Measurements from ENCODE around the gene FGF14.

DNA sequence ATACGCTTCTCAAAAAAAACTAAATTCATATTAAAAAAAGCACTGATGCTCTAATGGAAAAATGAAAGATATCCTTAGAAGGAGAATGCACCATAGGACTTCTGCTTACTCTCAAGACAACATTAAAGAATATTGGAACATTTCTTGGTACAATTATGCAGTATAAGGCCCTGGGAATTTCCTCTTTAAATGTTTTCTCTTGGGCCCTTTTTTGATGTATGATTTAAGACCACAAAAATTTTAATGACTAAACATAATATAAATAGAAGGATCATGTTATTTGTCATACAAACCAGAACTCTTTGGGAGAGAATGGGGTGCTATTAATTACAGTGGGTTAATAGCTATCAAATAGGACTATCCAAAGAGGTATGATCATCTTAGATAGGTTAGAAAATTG is 403.7 kb downstream of the FGF14 start:
- TF ChIP-seq CTCF (conservative IDR thresholded peaks at IDR 0.05; ENCODE audit: low read depth, low read length), result no peak
- TF ChIP-seq, protein P1, sequence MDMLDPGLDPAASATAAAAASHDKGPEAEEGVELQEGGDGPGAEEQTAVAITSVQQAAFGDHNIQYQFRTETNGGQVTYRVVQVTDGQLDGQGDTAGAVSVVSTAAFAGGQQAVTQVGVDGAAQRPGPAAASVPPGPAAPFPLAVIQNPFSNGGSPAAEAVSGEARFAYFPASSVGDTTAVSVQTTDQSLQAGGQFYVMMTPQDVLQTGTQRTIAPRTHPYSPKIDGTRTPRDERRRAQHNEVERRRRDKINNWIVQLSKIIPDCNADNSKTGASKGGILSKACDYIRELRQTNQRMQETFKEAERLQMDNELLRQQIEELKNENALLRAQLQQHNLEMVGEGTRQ (IDR thresholded peaks at IDR 0.05; ENCODE audit: low read depth, low read length), result no peak
- TF ChIP-seq, protein P2, sequence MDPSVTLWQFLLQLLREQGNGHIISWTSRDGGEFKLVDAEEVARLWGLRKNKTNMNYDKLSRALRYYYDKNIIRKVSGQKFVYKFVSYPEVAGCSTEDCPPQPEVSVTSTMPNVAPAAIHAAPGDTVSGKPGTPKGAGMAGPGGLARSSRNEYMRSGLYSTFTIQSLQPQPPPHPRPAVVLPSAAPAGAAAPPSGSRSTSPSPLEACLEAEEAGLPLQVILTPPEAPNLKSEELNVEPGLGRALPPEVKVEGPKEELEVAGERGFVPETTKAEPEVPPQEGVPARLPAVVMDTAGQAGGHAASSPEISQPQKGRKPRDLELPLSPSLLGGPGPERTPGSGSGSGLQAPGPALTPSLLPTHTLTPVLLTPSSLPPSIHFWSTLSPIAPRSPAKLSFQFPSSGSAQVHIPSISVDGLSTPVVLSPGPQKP (IDR thresholded peaks at IDR 0.05; ENCODE audit: borderline replicate concordance, low read depth, low read length), result no peak
- no peak for TF ChIP-seq POLR2A (IDR thresholded peaks at IDR 0.05; ENCODE audit: low read depth, low read length)
- TF ChIP-seq CHD1 (IDR thresholded peaks at IDR 0.05; ENCODE audit: low read depth, low read length), result no peak
- TF ChIP-seq CEBPB (IDR thresholded peaks at IDR 0.05; ENCODE audit: low read depth, low read length), result no peak

Measured in IMR-90 (cell line).